Kidney (tissue), 14 donors: ENCODE measurements around the gene ORC1. TPM values are rescaled to one million over a fixed set of nuclear protein-coding genes. Genes with fewer than 3 reads are reported as not detected.

Experiments
- DNase-seq, 5 donors: peaks; one replicate each; pipeline ENCODE4 v3.0.0-alpha.2; 2013 to 2020
- FAIRE-seq: peaks from 2 replicates; lab custom pipeline; 2012; peaks lifted over from hg19 to GRCh38; lab: Jason Lieb, UNC
- H3K27ac ChIP-seq, 2 donors: one replicate each; pipeline ENCODE4 v1.7.0; 2013; ENCODE audit warnings: low read depth in 2 of 2, low read length in 2 of 2, inconsistent platforms in 1 of 2
- H3K27me3 ChIP-seq: one replicate; pipeline ENCODE4 v1.7.1; 2013; ENCODE audit warnings: low read length, inconsistent platforms; ENCODE audit not compliant: control insufficient read depth, insufficient read depth
- H3K36me3 ChIP-seq, 3 donors: one replicate each; pipeline versions ENCODE4 v1.7.0 to v1.7.1; 2013; ENCODE audit warnings: low read length in 3 of 3, control low read depth in 1 of 3, inconsistent platforms in 1 of 3; ENCODE audit not compliant: insufficient read depth in 3 of 3, control insufficient read depth in 2 of 3
- H3K4me1 ChIP-seq, 3 donors: one replicate each; pipeline versions ENCODE4 v1.7.0 to v1.7.1; 2013; ENCODE audit warnings: low read length in 3 of 3, inconsistent platforms in 1 of 3, low read depth in 1 of 3; ENCODE audit not compliant: control insufficient read depth in 2 of 3, insufficient read depth in 2 of 3
- H3K4me3 ChIP-seq, 3 donors: one replicate each; pipeline versions ENCODE4 v1.7.0 to v1.8.1; 2013; ENCODE audit warnings: low read length in 3 of 3, control low read depth in 1 of 3, inconsistent platforms in 1 of 3
- H3K9ac ChIP-seq, 3 donors: one replicate each; pipeline versions ENCODE4 v1.7.0 to v1.7.1; 2013; ENCODE audit warnings: low read length in 3 of 3, control low read depth in 1 of 3, inconsistent platforms in 1 of 3
- H3K9me3 ChIP-seq, 3 donors: one replicate each; pipeline versions ENCODE4 v1.7.0 to v1.7.1; 2013; ENCODE audit warnings: low read length in 3 of 3, control low read depth in 1 of 3, inconsistent platforms in 1 of 3; ENCODE audit not compliant: control insufficient read depth in 2 of 3, insufficient read depth in 1 of 3
- CTCF ChIP-seq: IDR thresholded peaks from 3 replicates; pipeline ENCODE4 v1.5.1; 2012; ENCODE audit warnings: mild to moderate bottlenecking, moderate library complexity, borderline replicate concordance; ENCODE audit not compliant: insufficient read depth; ENCODE audit errors: extremely low read depth
- intact Hi-C: fragments of 100-400 bp; cut with DNase I; formaldehyde crosslinking; loops from one replicate; pipeline ENCODE4 v1.11.1; 2022
- polyA plus RNA-seq: library from polyadenylated mRNA; stranded (reverse); fragments of 350-450 nt; fragmentation: Illumina TruSeq; extraction: RNeasy Lipid Tissue Mini Kit (QIAGEN cat#74804); gene quantifications from one replicate; pipeline ENCODE4 v1.2.3, GENCODE V29; 2014; ENCODE audit warnings: low read depth, low replicate concordance; ENCODE audit not compliant: insufficient read depth
- total RNA-seq: library from RNA; stranded (reverse); fragmentation: NEBNext Ultra II Directional; extraction: Animal tissue kit (Norgen Biotek cat#: 25700); gene quantifications from one replicate; pipeline ENCODE4 v1.2.1, GENCODE V29; 2021
- donor health status: control.
- donor health status: control.
- donor health status: control.
- donor health status: control.
- donor health status: control.
- donor health status: DM: yes; HTN: yes; CAD: no.
- donor health status: Normal renal cell carcinoma (clear cell type).

ORC1 gene
- total and polyA plus RNA-seq, 2 donors from 2014 or later: 0.37 to 0.50 TPM

DNA sequence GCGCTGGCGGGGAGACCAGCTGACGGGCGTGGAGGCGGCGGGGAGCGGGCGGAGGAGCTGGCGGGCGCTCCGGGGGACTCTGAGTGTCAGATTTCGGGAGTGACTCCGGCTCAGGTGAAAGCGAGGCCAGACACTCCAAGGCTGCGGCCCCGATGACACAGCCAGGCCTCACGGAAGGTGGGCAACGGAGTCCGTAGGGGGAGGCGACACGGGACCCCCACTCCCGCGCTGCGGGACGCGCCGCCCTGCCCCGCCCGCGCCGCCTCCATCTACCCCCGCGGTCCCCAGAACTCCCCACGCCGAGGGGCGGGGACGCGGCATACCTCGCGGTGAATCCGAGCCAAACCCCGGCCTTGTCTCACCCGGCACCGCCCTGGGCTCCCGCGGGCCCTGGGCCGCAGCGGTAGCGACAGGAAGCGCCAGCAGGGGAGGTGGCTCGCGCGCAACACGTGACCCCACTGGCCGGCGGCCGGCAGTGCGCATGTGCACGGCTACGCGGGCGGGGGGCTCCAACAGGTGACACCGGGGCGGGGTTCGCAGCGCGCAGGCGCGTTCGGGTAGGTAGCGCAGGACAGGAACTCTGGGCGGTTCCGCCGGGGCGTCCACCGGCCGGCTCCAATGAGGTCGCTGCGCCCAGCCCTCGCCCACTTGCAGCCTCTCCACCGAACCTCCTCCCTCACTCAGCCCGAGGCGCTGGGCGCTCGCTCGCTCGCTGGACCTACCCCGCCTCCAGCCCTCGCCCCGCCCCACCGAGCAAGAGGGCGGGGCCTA lies 38.3 kb downstream of the ORC1 start, which contains the start of gene CC2D1B:
Gene CC2D1B, minus strand, starts transcription at position 460 of the 771 bp plus-strand sequence. CDS start 1,585 bp downstream, outside the sequence.
- H3K9ac ChIP-seq: peak within 1 kb of the TSS; percentile 66 to 96 (median 96)
- DNase-seq: peak; percentile 99 to 100 (median 99)
- peak within 1 kb of the TSS; percentile 76 to 99 (median 92) for H3K4me3 ChIP-seq
- peak within 1 kb of the TSS; percentile 88 to 92 for H3K27ac ChIP-seq
- H3K9me3 ChIP-seq: no peaks in the 10 kb centered on the region
- H3K36me3 ChIP-seq: peaks cover 0 to 20% (median 14%) of the 10 kb centered on the region in 3 donors
- no peaks in the 10 kb centered on the region for H3K27me3 ChIP-seq
- FAIRE-seq: peak; percentile 68
- no peak for TF ChIP-seq CTCF
- H3K4me1 ChIP-seq: peaks cover 5 to 15% (median 8%) of the 10 kb centered on the region in 3 donors
- intact Hi-C loops: no loop called here

GRCh38 chr1:52365071-52365745 lies 39.0 kb downstream of the ORC1 start:
- H3K27me3 ChIP-seq: no peaks in the 10 kb centered on the region
- peak overlapping the region; percentile 76 to 99 (median 92) for H3K4me3 ChIP-seq
- intact Hi-C loops: no loop called here
- peaks cover 0 to 27% (median 17%) of the 10 kb centered on the region in 3 donors for H3K36me3 ChIP-seq
- no peak for TF ChIP-seq CTCF
- peak; percentile 18 to 85 (median 66) for DNase-seq
- peaks cover 5 to 15% (median 8%) of the 10 kb centered on the region in 3 donors for H3K4me1 ChIP-seq
- no peaks in the 10 kb centered on the region for H3K9me3 ChIP-seq
- peak overlapping the region; percentile 66 to 96 (median 96) for H3K9ac ChIP-seq
- no peak for FAIRE-seq
- H3K27ac ChIP-seq: peak overlapping the region; percentile 88 to 92

GRCh38 chr1:52364235-52364839 lies 39.9 kb downstream of the ORC1 start:
- peak overlapping the region in 2 of 3 donors; percentile 92 to 99 for H3K4me3 ChIP-seq
- H3K36me3 ChIP-seq: peaks cover 2 to 36% (median 26%) of the 10 kb centered on the region in 3 donors
- peak overlapping the region in 1 of 3 donors; percentile 24 for H3K9ac ChIP-seq
- no peak overlapping the region for H3K27ac ChIP-seq
- no peaks in the 10 kb centered on the region for H3K9me3 ChIP-seq
- no peak for TF ChIP-seq CTCF
- intact Hi-C loops: no loop called here
- H3K4me1 ChIP-seq: peaks cover 5 to 15% (median 8%) of the 10 kb centered on the region in 3 donors
- FAIRE-seq (no peak), DNase-seq (peak in 2 of 5 donors; percentile 15 to 58)
- no peaks in the 10 kb centered on the region for H3K27me3 ChIP-seq
